HG03139 (cell line): ENCODE data around the gene EIPR1.
"Not testable (repeated sequence)": the region's sequence is repeated elsewhere in the genome, so short reads cannot be mapped to it uniquely, and the experiment has no call there.

ENCODE experiments used
- ATAC-seq: cut with Tn5 transposase; IDR thresholded peaks from one replicate; pipeline ENCODE4 v1.9.1; 2021; ENCODE audit not compliant: unreplicated experiment

EIPR1 gene

GRCh38 chr2:3361518-3362389, 15.9 kb downstream of the EIPR1 start:
- no peak for ATAC-seq

- no peak for ATAC-seq
Observed at GRCh38 chr2:3357926-3358325, 19.7 kb downstream of the EIPR1 start.

DNA sequence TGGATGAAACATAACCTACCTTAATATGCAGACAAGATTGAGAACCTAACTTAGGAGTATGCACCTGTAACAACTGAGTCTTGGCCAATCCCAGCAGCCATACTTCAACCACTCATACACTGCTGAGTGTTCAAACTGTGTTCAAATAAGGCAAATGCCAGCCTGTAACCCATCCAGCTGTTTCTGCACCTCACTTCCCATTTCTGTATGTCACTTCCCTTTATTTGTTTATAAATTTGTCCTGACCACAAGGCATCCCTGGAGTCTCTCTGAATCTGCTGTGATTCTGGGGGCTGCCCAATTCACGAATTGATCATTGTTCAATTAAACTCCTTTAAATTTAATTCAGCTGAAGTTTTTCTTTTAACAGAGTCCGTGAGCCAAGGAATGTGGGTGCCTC, 20.2 kb downstream of the EIPR1 start:
- not testable (repeated sequence) for ATAC-seq

DNA sequence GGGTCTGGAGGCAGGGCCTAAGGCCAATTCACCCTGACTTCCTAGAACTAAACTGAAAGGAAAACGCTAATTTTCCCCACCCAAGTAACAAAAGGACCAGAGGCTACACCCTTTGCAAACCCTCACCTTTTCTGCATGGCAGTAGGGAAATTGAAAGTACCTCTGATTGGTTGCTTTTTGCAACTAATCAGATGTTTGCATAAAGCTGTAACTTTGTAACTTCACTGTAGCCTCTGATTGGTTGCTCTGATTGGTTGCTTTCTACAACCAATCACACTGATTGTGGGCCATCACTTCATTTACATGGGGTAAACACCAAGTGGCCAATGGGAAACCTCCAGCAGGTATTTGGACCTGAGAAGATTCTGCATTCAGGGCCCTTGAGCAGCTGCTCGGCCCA, 20.8 kb downstream of the EIPR1 start:
- ATAC-seq: no peak

DNA sequence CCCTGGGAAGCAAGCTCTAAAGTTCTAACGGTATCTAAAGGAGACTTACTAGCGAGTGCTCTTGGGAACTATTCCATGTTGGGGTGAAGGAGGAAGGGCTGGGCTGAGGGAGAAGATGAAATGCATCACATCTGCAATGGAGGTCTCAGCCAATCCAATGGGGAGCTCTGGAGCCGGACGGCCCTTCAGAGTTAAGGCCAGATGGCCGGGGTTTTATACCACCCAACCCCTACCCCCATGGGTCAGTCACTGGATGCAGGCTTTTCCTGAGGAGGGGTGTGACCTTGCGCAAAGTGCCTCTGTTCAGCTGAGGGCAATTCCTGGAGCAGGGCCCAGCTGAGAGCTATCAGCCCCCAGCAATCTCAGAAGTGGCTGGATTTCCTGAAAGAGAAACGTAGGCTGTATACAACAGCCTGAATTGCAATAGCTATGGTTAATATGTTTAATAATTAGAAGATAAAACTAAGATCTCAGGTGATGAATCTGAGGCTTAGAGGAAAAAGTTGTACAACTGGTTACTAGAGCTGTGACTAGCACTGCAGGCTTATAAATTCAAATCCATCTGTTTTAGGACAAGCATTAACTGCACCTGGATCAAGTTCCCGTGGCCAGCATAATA, 21.6 kb downstream of the EIPR1 start:
- no peak for ATAC-seq

- no peak for ATAC-seq
Observed at GRCh38 chr2:3354986-3355385, 22.6 kb downstream of the EIPR1 start.

GRCh38 chr2:3349211-3349693, 28.4 kb downstream of the EIPR1 start:
- ATAC-seq: no peak

- no peak for ATAC-seq
Observed at GRCh38 chr2:3348767-3349166, 28.9 kb downstream of the EIPR1 start.

GRCh38 chr2:3345621-3346020, 32.0 kb downstream of the EIPR1 start:
- no peak for ATAC-seq

DNA sequence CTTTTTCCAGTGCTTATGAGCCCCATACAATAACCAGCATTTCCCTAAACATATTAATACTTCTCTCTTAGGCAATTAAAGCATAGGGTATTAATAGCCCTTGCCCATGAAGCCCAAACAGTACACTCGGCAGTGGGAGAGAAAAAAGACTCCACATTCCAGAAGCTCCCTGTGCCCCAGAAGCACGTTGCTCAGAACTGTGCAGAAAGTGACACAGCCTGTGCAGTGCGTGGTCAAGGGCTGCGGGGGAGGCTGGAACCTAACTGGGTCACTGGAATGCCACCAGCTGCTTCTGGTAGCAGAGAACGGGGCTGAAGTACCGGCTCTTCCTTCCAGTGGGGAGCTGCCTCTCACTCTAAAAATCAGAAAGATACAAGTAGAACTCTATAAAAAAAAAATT, 32.7 kb downstream of the EIPR1 start:
- ATAC-seq: no peak

- no peak for ATAC-seq
Observed at GRCh38 chr2:3343012-3343411, 34.6 kb downstream of the EIPR1 start.

- no peak for ATAC-seq
Observed at GRCh38 chr2:3342324-3342723, 35.3 kb downstream of the EIPR1 start.

- no peak for ATAC-seq
Observed at GRCh38 chr2:3341336-3341735, 36.3 kb downstream of the EIPR1 start.

- no peak for ATAC-seq
Observed at GRCh38 chr2:3340144-3340543, 37.5 kb downstream of the EIPR1 start.

- no peak for ATAC-seq
Observed at GRCh38 chr2:3338340-3338739, 39.3 kb downstream of the EIPR1 start.

DNA sequence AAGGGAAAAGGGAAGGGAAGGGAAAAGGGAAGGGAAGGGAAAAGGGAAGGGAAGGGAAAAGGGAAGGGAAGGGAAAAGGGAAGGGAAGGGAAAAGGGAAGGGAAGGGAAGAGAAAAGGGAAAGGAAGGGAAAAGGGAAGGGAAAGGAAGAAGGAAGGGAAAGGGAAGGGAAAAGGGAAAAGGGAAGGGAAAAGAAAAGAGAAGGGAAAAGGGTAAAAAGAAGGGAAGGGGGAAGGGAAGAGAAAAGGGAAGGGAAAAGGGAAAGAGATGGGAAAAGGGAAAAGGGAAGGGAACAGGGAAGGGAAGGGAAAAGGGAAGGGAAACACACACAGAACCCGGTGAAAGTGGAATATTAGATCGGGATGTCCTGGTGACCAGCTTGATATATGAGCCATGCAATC, 40.8 kb downstream of the EIPR1 start:
- no peak for ATAC-seq

GRCh38 chr2:3334392-3335345, 42.9 kb downstream of the EIPR1 start:
- no peak for ATAC-seq

DNA sequence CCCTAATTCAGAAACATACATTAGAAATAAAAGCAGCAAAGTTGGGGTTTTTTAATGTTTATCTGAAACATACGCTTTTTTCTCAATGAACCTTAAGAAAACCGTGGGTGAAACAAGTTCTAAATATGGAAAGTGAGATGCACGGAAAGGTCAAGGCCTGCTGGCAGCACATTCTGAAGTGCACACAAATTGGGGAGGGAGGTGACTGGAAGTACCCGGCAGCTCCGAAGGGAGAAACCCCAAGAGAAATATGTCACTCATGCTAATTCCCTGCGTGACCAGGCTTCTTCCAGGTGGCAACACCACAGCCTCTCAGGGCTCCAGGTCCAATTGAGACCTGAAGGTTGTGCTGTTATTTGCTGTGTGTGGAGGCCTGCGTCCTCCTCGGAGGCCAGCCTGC, 45.5 kb downstream of the EIPR1 start:
- no peak for ATAC-seq

- no peak for ATAC-seq
Observed at GRCh38 chr2:3329491-3329890, 48.1 kb downstream of the EIPR1 start.

GRCh38 chr2:3326871-3327270, 50.7 kb downstream of the EIPR1 start:
- ATAC-seq: no peak

DNA sequence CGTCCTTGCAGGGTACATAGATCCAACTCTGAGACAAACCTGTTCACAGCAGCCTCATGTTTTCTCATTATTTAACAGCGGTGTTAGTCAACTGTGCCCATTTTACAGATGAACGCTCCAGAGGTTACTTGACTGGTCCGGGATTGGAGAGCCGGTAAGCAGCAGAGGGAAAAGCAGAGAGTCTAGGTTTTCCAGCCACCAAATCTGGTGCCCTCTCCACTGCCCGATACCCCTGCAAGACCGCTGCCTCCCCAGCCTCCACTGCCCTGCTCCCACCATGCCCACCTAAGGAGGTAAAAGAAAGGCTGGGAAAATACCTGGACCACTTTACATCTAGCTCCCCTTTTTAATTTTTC, 51.5 kb downstream of the EIPR1 start:
- no peak for ATAC-seq
